ENCODE results near the gene ZNF438. TPM values are rescaled to one million over a fixed set of nuclear protein-coding genes. Genes with fewer than 3 reads are reported as not detected.

Gene ZNF438
- total and polyA plus RNA-seq, 4 donors = 7.8 to 19.2 (median 10.2) TPM

- no peaks in the 10 kb centered on the region for H3K9me3 ChIP-seq (ENCODE audit: control insufficient read depth in 4 of 4, insufficient read depth in 3 of 4, low read length in 3 of 4)
- TF ChIP-seq CTCF (IDR thresholded peaks at IDR 0.05; ENCODE audit: control extremely low read depth, extremely low read depth) = no peak
- WGBS, 2 donors = 60 to 71% methylated on average over 6 of the region's 6 CpGs
- no peaks in the 10 kb centered on the region for H3K36me3 ChIP-seq (ENCODE audit: control insufficient read depth in 4 of 4, insufficient read depth in 4 of 4, low read length in 4 of 4)
- peaks cover 0 to 8% (median 1%) of the 10 kb centered on the region in 5 donors for H3K4me1 ChIP-seq (ENCODE audit: control insufficient read depth in 5 of 5, insufficient read depth in 5 of 5, low read length in 5 of 5)
- DNase-seq (no peak), ATAC-seq (ENCODE audit: insufficient read depth, low FRiP score) (no peak)
- H3K27ac ChIP-seq (ENCODE audit: low read depth in 1 of 2, low read length in 1 of 2) = peak overlapping the region in 1 of 2 donors; percentile 37
- no peaks in the 10 kb centered on the region for H3K27me3 ChIP-seq (ENCODE audit: control insufficient read depth in 3 of 3, insufficient read depth in 3 of 3, low read length in 2 of 3)
- no peak overlapping the region for H3K4me3 ChIP-seq
- no peak overlapping the region for H3K9ac ChIP-seq (ENCODE audit: insufficient read depth in 1 of 2, low read length in 2 of 2)
Measured at GRCh38 chr10:30973737-30974136, 57.9 kb downstream of the ZNF438 start.

- no peak for TF ChIP-seq CTCF (IDR thresholded peaks at IDR 0.05; ENCODE audit: control extremely low read depth, extremely low read depth)
- no peak overlapping the region for H3K9ac ChIP-seq (ENCODE audit: insufficient read depth in 1 of 2, low read length in 2 of 2)
- H3K4me3 ChIP-seq = no peak overlapping the region
- H3K36me3 ChIP-seq (ENCODE audit: control insufficient read depth in 4 of 4, insufficient read depth in 4 of 4, low read length in 4 of 4) = peaks cover 0 to 1% (median 0%) of the 10 kb centered on the region in 4 donors
- H3K27me3 ChIP-seq (ENCODE audit: control insufficient read depth in 3 of 3, insufficient read depth in 3 of 3, low read length in 2 of 3) = no peaks in the 10 kb centered on the region
- H3K9me3 ChIP-seq (ENCODE audit: control insufficient read depth in 4 of 4, insufficient read depth in 3 of 4, low read length in 3 of 4) = no peaks in the 10 kb centered on the region
- DNase-seq (no peak), ATAC-seq (ENCODE audit: insufficient read depth, low FRiP score) (no peak)
- 76 to 84% methylated on average over 4 of the region's 4 CpGs for WGBS, 2 donors
- H3K27ac ChIP-seq (ENCODE audit: low read depth in 1 of 2, low read length in 1 of 2) = no peak overlapping the region
- peaks cover 0 to 13% (median 6%) of the 10 kb centered on the region in 5 donors for H3K4me1 ChIP-seq (ENCODE audit: control insufficient read depth in 5 of 5, insufficient read depth in 5 of 5, low read length in 5 of 5)
Measured at GRCh38 chr10:30970760-30971460, 60.8 kb downstream of the ZNF438 start.

GRCh38 chr10:30968711-30969110, 63.0 kb downstream of the ZNF438 start:
- no peak for TF ChIP-seq CTCF (IDR thresholded peaks at IDR 0.05; ENCODE audit: control extremely low read depth, extremely low read depth)
- DNase-seq = no peak
- peak overlapping the region in 1 of 2 donors; percentile 6 for H3K27ac ChIP-seq (ENCODE audit: low read depth in 1 of 2, low read length in 1 of 2)
- peaks cover 0 to 2% (median under 1%) of the 10 kb centered on the region in 4 donors for H3K36me3 ChIP-seq (ENCODE audit: control insufficient read depth in 4 of 4, insufficient read depth in 4 of 4, low read length in 4 of 4)
- peaks cover 0 to 13% (median 6%) of the 10 kb centered on the region in 5 donors for H3K4me1 ChIP-seq (ENCODE audit: control insufficient read depth in 5 of 5, insufficient read depth in 5 of 5, low read length in 5 of 5)
- H3K9ac ChIP-seq (ENCODE audit: insufficient read depth in 1 of 2, low read length in 2 of 2) = no peak overlapping the region
- ATAC-seq (ENCODE audit: insufficient read depth, low FRiP score) = no peak
- WGBS, 2 donors = 79 to 89% methylated on average over 3 of the region's 3 CpGs
- no peak overlapping the region for H3K4me3 ChIP-seq
- no peaks in the 10 kb centered on the region for H3K9me3 ChIP-seq (ENCODE audit: control insufficient read depth in 4 of 4, insufficient read depth in 3 of 4, low read length in 3 of 4)
- H3K27me3 ChIP-seq (ENCODE audit: control insufficient read depth in 3 of 3, insufficient read depth in 3 of 3, low read length in 2 of 3) = no peaks in the 10 kb centered on the region

All from lung (tissue), 12 donors.